GM19452 (cell line): ENCODE results near the gene CCDC158.
"Not testable (repeated sequence)": the region's sequence is repeated elsewhere in the genome, so short reads cannot be mapped to it uniquely, and the experiment has no call there.

Source experiments
- ATAC-seq: cut with Tn5 transposase; IDR thresholded peaks from one replicate; pipeline ENCODE4 v1.9.1; 2021; ENCODE audit not compliant: unreplicated experiment

CCDC158 gene

DNA sequence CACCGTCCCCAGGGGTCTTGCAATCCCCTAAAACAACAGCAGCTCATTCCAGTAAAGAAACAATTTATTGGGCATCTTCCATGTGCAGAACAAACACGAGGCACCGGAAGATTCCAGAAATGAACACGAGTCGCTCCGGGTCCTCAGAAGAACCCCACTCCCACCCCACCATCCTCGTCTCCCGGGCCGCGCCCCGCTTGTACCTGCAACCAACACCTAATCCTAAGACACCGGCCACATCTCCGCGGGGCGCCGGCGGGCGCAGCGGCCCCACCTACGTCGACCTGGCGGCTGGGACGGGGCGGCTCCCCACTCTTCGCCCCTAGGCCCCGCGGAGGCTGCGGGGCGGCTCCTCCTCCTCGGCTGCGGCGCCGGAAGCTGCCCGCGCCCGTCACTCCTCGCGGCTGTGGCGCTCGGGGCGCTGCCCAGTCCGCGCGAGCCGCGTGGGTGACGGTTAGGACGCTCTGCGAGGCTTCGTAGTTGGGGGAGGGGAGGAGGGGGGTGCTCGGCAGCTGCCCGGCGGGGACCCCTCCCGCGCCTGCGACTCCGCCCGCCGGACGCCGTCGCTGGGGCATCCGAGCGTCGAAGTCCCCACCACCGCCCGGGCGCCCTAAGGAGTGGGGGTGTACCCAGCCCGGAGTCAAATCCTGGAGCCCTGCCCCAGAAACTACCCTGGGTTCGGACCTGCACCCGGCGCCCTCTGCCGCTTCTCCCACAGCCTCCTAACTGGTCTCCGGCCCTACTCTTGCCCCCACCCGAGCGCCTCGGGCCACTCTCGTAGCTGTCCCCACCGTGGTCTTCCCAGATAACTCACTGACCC is at the start of gene CCDC158:
Gene CCDC158 (minus strand): TSS at position 380 of the 820 bp plus-strand sequence. CDS start 17,934 bp downstream, outside the sequence.
- ATAC-seq, result no peak

DNA sequence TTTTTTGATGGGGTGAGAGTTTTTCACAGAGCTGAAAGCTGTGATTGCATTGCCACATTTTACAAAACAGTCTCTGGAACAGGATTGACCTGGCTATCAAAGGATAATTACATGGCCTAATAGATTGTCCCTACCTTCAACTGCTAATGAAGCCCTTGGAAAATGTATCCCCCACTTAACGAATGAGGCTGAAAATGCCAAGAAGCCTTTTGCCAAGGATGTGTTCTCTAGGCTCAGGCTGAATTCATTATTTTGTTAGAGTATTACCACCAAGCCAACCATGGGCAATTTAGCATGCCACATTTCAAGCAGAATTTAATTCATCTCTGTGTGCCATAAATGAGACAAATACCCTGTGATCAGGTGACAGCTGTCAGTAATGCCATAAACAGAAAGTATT is 49.6 kb upstream of the CCDC158 start:
- no peak for ATAC-seq

- no peak for ATAC-seq
Measured at GRCh38 chr4:76470064-76470463, 49.1 kb upstream of the CCDC158 start.

DNA sequence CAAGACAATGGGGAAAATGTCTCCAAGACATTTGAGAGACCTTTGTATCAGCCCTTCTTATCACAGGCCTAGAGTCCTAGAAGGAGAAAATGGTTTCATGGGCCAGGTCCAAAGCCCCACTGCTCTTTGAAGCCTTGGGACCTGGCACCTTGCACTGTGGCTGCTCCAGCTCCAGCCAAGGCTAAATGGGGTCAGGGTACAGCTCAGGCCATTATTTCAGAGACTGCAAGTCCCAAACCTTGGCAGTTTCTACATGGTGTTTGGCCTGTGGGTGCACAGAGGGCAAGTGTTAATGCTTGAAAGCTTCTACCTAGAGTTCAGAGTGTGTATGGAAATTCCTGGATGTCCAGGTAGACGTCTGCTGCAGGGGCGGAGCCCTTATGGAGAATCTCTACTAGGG is 42.6 kb upstream of the CCDC158 start:
- ATAC-seq, result no peak

DNA sequence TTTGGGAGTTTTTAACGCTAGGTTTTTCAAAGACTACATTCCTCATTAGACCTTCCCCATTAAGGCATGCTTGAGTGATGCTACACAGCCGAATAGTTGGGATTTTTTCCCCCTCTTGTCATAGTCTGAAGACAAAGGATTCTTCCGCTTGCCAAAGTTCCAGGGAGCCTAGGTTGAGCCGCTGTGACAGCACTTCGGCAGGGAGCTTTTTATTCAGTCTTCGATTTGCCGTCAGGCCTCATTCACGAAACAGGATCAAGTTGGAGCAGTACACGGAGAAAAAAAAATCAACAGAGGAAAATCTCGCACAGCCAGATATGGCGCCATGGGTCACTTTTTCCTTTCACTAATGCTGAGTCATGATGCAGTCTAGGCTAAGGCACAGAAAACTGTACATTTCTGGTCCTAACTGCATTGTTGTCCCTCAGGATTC is 38.4 kb upstream of the CCDC158 start:
- no peak for ATAC-seq

- no peak for ATAC-seq
Measured at GRCh38 chr4:76458825-76459224, 37.9 kb upstream of the CCDC158 start.

DNA sequence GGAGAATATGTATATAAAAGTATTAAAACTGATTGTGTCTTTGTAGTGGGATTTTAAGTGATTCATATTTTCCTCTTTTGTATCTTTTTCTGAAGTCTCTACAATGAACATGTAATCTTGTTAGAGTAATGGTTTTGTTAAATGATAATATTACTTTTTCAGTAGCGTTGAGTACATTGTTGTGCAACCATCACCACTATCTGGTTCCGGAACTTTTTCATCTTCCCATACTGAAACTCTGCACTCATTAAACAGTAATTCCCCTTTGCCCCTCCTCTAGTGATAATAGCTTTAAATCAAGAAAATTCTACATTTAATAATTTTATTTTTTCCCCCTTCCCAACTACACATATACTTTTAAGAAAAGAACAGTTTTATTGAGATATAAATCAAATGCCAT is 37.4 kb upstream of the CCDC158 start:
- ATAC-seq, result no peak

- no peak for ATAC-seq
Measured at GRCh38 chr4:76457885-76458284, 36.9 kb upstream of the CCDC158 start.

DNA sequence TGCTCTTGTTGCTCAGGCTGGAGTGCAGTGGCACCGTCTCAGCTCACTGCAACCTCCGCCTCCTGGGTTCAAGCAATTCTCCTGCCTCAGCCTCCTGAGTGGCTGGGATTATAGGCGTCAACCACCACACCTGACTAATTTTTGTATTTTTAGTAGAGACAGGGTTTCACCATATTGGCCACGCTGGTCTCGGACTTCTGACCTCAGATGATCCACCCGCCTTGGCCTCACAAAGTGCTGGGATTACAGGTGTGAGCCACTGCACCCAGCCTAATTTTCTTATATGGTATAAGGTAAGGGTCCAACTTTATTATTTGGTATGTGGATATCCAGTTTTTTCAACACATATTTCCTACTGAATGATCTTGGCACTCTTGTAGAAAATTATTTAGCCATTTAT is 33.1 kb upstream of the CCDC158 start:
- ATAC-seq, result not testable (repeated sequence)

GRCh38 chr4:76453232-76453631 is 32.3 kb upstream of the CCDC158 start:
- ATAC-seq, result no peak

DNA sequence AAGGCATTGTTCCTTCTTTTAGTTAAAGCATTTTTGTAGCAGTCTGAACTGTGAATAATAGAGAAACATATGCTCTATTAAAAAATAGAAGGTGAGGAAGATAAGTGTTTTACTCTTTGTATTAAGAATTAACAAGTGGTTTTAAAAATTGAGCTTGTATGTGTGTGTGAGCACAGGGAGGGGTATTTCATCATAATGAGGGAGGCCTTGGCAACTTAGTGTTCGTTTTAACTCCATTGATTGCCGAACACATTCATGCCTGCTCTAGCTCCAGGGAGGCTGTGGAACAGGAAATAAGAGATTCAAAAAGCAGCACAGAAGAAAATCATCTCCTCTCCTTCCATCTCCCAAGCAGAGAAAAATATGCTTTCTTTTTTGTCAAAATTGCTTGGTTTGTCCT is 28.9 kb upstream of the CCDC158 start:
- no peak for ATAC-seq

- ATAC-seq, result no peak
Measured at GRCh38 chr4:76449362-76449767, 28.4 kb upstream of the CCDC158 start.

GRCh38 chr4:76448211-76448610 is 27.3 kb upstream of the CCDC158 start:
- ATAC-seq, result no peak

DNA sequence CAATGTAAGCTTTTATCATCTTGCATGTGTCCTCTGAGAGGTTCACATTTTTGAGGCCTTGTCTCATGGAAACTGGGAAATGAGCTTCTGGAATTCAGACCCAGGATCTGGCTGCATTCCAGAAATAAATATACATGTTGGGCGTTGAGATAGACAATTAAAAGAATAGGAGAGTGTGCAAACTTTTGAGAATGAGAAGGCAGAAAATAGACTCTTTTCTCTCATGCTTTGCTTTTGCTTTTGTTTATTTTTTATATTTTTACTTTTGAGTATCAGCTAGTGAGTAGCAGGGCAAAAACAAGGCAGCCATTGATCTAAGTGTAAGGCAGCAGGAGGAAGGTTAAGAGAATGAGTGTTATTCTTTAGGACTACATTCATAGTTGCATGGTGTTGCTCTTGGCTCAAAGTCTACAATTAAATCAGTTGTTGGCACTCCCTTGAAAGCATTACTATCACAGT is 26.5 kb upstream of the CCDC158 start:
- ATAC-seq, result no peak

- no peak for ATAC-seq
Measured at GRCh38 chr4:76445911-76446310, 25.0 kb upstream of the CCDC158 start.

GRCh38 chr4:76443376-76443775 is 22.4 kb upstream of the CCDC158 start:
- no peak for ATAC-seq

DNA sequence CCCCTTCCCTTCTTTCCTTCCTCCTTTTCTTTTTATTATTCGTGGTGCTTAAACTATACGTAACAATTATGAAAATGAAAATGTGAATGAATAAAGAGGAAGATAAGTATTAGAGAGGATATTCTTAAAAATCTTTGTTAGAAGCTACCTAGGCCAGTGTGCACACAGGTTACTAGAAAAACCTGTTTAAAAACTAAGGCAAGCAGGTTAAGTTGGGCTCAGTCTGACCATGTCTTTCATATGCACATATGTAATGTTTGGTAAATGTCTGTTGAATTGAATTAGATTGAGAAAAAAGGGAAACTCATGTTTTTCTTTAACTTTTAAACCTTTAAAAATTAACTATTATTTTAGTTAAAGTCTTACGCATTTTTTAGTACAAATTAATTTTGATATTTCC is 21.9 kb upstream of the CCDC158 start:
- no peak for ATAC-seq

DNA sequence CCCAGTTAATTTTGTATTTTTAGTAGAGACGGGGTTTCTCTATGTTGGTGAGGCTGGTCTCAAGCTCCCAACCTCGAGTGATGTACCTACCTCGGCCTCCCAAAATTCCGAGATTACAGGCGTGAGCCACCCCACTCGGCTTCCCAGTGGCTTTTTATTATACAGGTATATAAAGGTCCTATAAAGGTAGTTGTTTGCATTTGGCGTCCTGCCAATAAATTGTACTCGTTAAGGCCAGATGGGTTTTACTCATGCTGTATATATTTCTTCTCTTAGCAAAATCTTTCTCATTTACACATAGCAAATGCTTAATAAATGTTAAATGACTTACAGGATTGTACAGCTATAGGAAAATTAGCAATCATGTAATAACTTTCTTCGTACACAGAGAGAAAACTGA is 20.9 kb upstream of the CCDC158 start:
- ATAC-seq, result no peak

DNA sequence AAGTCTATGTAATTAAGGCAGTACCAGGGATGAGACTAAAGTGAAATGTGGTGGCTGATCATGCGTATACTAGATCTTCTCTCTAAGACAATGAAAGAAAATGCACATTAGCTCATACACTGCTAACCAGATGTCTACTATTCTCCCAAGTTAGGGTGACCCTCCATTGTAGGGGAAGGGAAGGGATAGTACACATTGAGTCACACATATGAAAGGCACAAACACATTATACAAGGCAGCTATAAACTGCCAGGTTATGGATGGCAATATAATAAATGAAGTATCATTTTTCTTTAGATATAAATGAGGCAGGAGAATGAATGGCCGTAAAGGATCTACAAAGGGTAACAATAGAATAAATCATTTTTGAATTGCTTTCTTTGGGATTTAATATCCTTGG is 18.6 kb upstream of the CCDC158 start:
- ATAC-seq, result no peak

DNA sequence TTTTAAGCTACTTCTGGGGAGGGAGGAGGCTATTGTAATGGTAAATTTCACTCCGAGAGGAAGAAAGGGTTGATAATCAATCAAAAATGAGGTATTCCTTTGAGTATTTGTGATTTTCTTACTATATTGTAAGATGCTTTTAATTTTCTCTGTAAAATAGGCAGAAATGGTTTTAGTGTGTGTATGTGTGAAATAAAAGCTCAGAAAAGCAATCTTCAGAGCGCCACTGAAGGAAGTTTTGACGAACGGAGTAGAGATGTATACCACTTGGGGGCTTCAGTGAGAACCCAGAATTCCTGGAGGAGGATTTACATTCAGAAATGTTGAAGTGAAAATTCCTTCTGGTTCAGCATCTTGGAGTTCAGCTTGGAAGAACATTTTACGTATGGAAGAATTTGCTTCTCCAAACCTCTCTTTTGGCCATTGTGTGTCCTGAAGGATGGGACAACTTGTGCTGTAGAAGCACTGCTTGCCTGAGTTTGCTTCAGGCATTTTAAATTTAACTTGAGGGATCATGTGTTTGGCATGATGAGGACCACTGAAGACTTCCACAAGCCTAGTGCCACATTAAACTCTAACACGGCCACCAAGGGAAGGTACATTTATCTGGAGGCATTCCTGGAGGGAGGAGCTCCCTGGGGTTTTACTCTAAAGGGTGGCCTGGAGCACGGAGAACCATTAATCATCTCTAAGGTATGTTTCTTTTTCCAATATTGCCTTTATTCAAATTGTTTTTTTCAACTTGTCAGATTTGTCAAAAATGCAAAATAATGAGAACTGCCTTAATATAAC is 14.8 kb upstream of the CCDC158 start:
- ATAC-seq, result no peak

- no peak for ATAC-seq
Measured at GRCh38 chr4:76434901-76435527, 14.1 kb upstream of the CCDC158 start, which contains the start of gene SHROOM3. TSS of gene SHROOM3 (plus strand) at chr4:76435229. CDS start at chr4:76436053, 824 bp downstream.
